GF-D8 (cell line): ENCODE measurements around the gene SULT1B1.

Experiments used
- DNase-seq: peaks from one replicate; lab custom pipeline; 2025; lab: John Stamatoyannopoulos, UW

Gene SULT1B1

DNA sequence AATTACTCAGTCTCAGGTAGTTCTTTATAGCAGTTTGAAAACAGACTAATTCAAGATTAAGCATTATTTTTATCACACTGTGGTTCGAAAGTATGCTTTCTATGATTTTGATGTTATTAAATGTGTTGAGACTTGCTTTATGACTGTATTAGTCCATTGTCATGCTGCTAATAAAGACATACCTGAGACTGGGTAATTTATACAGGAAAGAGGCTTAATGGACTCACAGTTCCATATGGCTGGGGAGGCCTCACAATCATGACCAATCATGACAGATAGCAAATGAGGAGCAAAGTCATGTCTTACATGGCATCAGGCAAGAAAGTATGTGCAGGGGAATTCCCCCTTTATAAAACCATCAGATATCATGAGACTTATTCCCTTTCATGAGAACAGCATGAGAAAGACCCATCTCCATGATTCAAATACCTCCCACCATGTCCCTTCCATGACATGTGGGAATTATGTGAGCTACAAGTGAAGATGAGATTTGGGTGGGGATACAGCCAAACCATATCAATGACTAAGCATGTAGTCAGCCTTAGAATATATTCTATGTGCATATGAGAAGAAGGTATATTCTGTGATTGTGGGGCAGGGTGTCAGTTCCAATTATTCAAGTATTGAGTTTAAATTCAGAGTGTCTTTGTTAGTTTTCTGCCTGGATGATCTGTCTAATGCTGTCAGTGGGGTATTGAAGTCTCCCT is 62.7 kb downstream of the SULT1B1 start:
- DNase-seq: no peak

DNA sequence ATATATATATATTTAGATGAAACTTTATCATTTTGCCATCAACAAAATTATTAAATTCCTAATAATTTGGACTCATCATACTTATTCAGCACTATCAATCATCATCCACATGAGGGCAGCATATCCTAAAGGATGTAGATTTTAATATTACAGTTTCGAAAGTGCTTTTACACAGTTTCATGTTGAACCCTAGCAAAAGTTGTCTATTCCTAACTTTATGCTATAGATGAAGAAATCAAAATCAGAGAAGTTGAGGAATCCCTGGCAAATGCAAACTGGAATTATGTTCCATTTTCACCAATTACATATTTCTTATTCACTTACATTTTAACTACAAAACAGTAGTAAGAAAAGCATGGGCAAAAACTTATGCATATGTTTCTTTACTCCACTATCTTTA is 70.8 kb downstream of the SULT1B1 start:
- DNase-seq: no peak

DNA sequence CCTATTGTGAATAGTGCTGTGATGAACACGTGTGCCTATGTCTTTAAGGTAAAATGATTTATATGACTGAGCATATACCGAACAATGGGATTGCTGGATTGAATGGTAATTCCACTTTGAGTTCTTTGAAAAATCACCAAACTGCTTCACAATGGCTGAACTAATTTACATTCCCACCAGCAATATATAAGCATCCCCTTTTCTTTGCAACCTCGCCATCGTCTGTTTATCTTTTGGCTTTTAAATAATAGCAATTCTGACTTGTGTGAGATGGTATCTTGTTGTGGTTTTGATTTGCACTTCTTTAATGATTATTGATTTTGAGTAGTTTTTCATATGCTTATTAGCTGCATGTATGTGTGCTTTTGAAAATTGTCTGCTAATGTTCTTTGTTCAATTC is 75.6 kb downstream of the SULT1B1 start:
- no peak for DNase-seq
